ENCODE measurements around the gene MRPL43.

MRPL43 gene

GRCh38 chr10:101013365-101013825 lies 26.1 kb upstream of the MRPL43 start:
- no peaks in the 10 kb centered on the region for H3K9me3 ChIP-seq (ENCODE audit: insufficient read depth, low read length)
- DNase-seq (ENCODE audit: low read depth, low spot score), result no peak
- no peak overlapping the region for H3K4me3 ChIP-seq (ENCODE audit: insufficient read length, low read depth)
- peaks cover 14% of the 10 kb centered on the region for H3K4me1 ChIP-seq (ENCODE audit: insufficient read depth, insufficient read length)
- no peak overlapping the region for H3K9ac ChIP-seq (ENCODE audit: insufficient read length, low read depth)
- TF ChIP-seq YY1 (IDR thresholded peaks at IDR 0.05; ENCODE audit: insufficient read depth, insufficient read length) (no peak), ZNF274 (IDR thresholded peaks at IDR 0.05; ENCODE audit: low read depth, low read length) (no peak), SUZ12 (IDR thresholded peaks at IDR 0.05; ENCODE audit: extremely low read depth, insufficient read depth, insufficient read length) (no peak)
- peaks cover 13% of the 10 kb centered on the region for H3K27me3 ChIP-seq (ENCODE audit: insufficient read depth, insufficient read length)
- H3K36me3 ChIP-seq (ENCODE audit: insufficient read depth, insufficient read length, low read length), result no peaks in the 10 kb centered on the region

- Histone ChIP-seq H3K27me3 (ENCODE audit: insufficient read depth, insufficient read length) (peaks cover 7% of the 10 kb centered on the region), H3K36me3 (ENCODE audit: insufficient read depth, insufficient read length, low read length) (no peaks in the 10 kb centered on the region), H3K9ac (ENCODE audit: insufficient read length, low read depth) (no peak overlapping the region), H3K4me1 (ENCODE audit: insufficient read depth, insufficient read length) (peaks cover 14% of the 10 kb centered on the region), H3K9me3 (ENCODE audit: insufficient read depth, low read length) (no peaks in the 10 kb centered on the region), H3K4me3 (ENCODE audit: insufficient read length, low read depth) (no peak overlapping the region)
- TF ChIP-seq SUZ12 (IDR thresholded peaks at IDR 0.05; ENCODE audit: extremely low read depth, insufficient read depth, insufficient read length) (no peak), YY1 (IDR thresholded peaks at IDR 0.05; ENCODE audit: insufficient read depth, insufficient read length) (no peak), ZNF274 (IDR thresholded peaks at IDR 0.05; ENCODE audit: low read depth, low read length) (no peak)
- no peak for DNase-seq (ENCODE audit: low read depth, low spot score)
Measured at GRCh38 chr10:101012525-101013364, 25.4 kb upstream of the MRPL43 start.

GRCh38 chr10:101011517-101012423 lies 24.5 kb upstream of the MRPL43 start:
- no peak for DNase-seq (ENCODE audit: low read depth, low spot score)
- H3K9ac ChIP-seq (ENCODE audit: insufficient read length, low read depth), result no peak overlapping the region

GRCh38 chr10:101010329-101010728 lies 23.0 kb upstream of the MRPL43 start:
- Histone ChIP-seq H3K36me3 (ENCODE audit: insufficient read depth, insufficient read length, low read length) (peaks cover 22% of the 10 kb centered on the region), H3K27me3 (ENCODE audit: insufficient read depth, insufficient read length) (no peaks in the 10 kb centered on the region), H3K4me1 (ENCODE audit: insufficient read depth, insufficient read length) (peaks cover 6% of the 10 kb centered on the region), H3K9ac (ENCODE audit: insufficient read length, low read depth) (no peak overlapping the region), H3K4me3 (ENCODE audit: insufficient read length, low read depth) (no peak overlapping the region), H3K9me3 (ENCODE audit: insufficient read depth, low read length) (no peaks in the 10 kb centered on the region)
- no peak for DNase-seq (ENCODE audit: low read depth, low spot score)
- TF ChIP-seq ZNF274 (IDR thresholded peaks at IDR 0.05; ENCODE audit: low read depth, low read length), result no peak
- no peak for TF ChIP-seq SUZ12 (IDR thresholded peaks at IDR 0.05; ENCODE audit: extremely low read depth, insufficient read depth, insufficient read length)
- no peak for TF ChIP-seq YY1 (IDR thresholded peaks at IDR 0.05; ENCODE audit: insufficient read depth, insufficient read length)

More at GRCh38 chr10:101011517-101012423, 24.5 kb upstream of the MRPL43 start:
- TF ChIP-seq SUZ12 (IDR thresholded peaks at IDR 0.05; ENCODE audit: extremely low read depth, insufficient read depth, insufficient read length), result no peak
- TF ChIP-seq ZNF274 (IDR thresholded peaks at IDR 0.05; ENCODE audit: low read depth, low read length), result no peak
- TF ChIP-seq YY1 (IDR thresholded peaks at IDR 0.05; ENCODE audit: insufficient read depth, insufficient read length), result no peak
- H3K9me3 ChIP-seq (ENCODE audit: insufficient read depth, low read length), result no peaks in the 10 kb centered on the region
- peaks cover 8% of the 10 kb centered on the region for H3K36me3 ChIP-seq (ENCODE audit: insufficient read depth, insufficient read length, low read length)
- H3K4me1 ChIP-seq (ENCODE audit: insufficient read depth, insufficient read length), result peaks cover 12% of the 10 kb centered on the region
- H3K27me3 ChIP-seq (ENCODE audit: insufficient read depth, insufficient read length), result no peaks in the 10 kb centered on the region
- H3K4me3 ChIP-seq (ENCODE audit: insufficient read length, low read depth), result no peak overlapping the region

- no peak overlapping the region for H3K4me3 ChIP-seq (ENCODE audit: insufficient read length, low read depth)
- TF ChIP-seq SUZ12 (IDR thresholded peaks at IDR 0.05; ENCODE audit: extremely low read depth, insufficient read depth, insufficient read length) (no peak), ZNF274 (IDR thresholded peaks at IDR 0.05; ENCODE audit: low read depth, low read length) (no peak), YY1 (IDR thresholded peaks at IDR 0.05; ENCODE audit: insufficient read depth, insufficient read length) (no peak)
- H3K4me1 ChIP-seq (ENCODE audit: insufficient read depth, insufficient read length), result peaks cover 6% of the 10 kb centered on the region
- H3K36me3 ChIP-seq (ENCODE audit: insufficient read depth, insufficient read length, low read length), result peaks cover 34% of the 10 kb centered on the region
- H3K27me3 ChIP-seq (ENCODE audit: insufficient read depth, insufficient read length), result no peaks in the 10 kb centered on the region
- H3K9me3 ChIP-seq (ENCODE audit: insufficient read depth, low read length), result no peaks in the 10 kb centered on the region
- no peak for DNase-seq (ENCODE audit: low read depth, low spot score)
- no peak overlapping the region for H3K9ac ChIP-seq (ENCODE audit: insufficient read length, low read depth)
Measured at GRCh38 chr10:101008823-101009423, 21.6 kb upstream of the MRPL43 start.

- Histone ChIP-seq H3K4me3 (ENCODE audit: insufficient read length, low read depth) (no peak overlapping the region), H3K9ac (ENCODE audit: insufficient read length, low read depth) (no peak overlapping the region), H3K4me1 (ENCODE audit: insufficient read depth, insufficient read length) (peaks cover 6% of the 10 kb centered on the region), H3K27me3 (ENCODE audit: insufficient read depth, insufficient read length) (no peaks in the 10 kb centered on the region), H3K36me3 (ENCODE audit: insufficient read depth, insufficient read length, low read length) (peaks cover 41% of the 10 kb centered on the region), H3K9me3 (ENCODE audit: insufficient read depth, low read length) (no peaks in the 10 kb centered on the region)
- no peak for DNase-seq (ENCODE audit: low read depth, low spot score)
- TF ChIP-seq YY1 (IDR thresholded peaks at IDR 0.05; ENCODE audit: insufficient read depth, insufficient read length) (no peak), SUZ12 (IDR thresholded peaks at IDR 0.05; ENCODE audit: extremely low read depth, insufficient read depth, insufficient read length) (no peak), ZNF274 (IDR thresholded peaks at IDR 0.05; ENCODE audit: low read depth, low read length) (no peak)
Measured at GRCh38 chr10:101007915-101008822, 20.9 kb upstream of the MRPL43 start.
